NOMO-1 treated with DMSO at 0.1 percent for 48 hours (cell line): ENCODE measurements around the gene POLN.

Source experiments
- DNase-seq: peaks from one replicate; lab custom pipeline; 2025; ENCODE audit not compliant: unreplicated experiment; lab: John Stamatoyannopoulos, UW

Gene POLN

GRCh38 chr4:2089222-2089621 lies 152.7 kb downstream of the POLN start:
- DNase-seq = no peak

GRCh38 chr4:2087170-2087569 lies 154.8 kb downstream of the POLN start:
- DNase-seq = no peak

GRCh38 chr4:2085496-2085901 lies 156.4 kb downstream of the POLN start:
- no peak for DNase-seq

GRCh38 chr4:2084316-2084715 lies 157.6 kb downstream of the POLN start:
- no peak for DNase-seq

DNA sequence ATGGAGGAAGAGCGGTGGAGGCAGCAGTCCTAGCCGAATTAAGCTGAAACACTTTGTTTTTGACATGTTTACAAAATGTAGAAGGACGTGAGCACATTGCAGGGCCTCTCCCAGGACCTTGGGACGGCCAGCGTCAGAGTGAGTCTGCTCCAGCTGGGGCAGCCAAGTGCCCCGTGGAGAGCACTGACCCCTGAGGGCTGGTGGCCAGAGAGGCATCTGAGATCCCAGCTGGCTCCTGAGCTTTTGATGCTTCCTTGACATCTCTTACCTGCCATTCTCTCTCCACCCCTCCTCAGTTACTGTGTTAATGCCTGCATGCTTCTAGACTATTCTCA lies 158.1 kb downstream of the POLN start:
- DNase-seq = no peak

DNA sequence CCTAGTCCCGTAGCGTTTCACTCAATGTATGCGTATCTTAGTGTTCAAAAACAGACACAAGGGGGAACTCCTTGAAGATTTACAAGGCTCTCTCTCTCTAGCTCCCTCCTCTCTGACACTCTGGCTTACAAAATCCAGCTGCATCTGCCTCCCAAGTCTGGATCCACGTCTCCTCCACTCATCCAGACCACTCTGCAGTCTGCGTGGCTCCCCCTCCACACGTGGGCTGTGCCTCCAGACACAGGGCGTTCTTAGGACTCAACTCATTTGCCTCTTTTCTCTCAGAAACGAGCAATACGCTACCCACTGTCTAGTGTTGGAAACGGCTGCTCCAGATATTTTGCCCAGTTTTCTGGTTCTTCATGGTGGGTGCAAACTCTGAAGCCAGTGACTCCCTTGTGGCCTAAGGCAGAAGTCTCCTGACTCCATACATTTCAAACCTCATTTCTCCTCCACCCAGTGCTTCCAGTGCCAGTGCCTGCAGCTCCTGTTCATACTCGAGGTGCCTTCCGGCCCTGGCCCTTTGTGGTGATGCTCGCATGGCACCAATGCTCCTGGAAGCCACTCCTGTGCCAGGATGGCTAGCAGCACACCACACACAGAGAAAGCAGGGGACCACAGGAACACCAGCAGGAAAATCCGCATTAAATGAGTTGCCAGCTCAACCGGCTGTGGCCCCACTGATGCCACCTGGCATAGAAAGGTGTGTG lies 158.7 kb downstream of the POLN start:
- DNase-seq = no peak

- no peak for DNase-seq
Observed at GRCh38 chr4:2082627-2083026, 159.3 kb downstream of the POLN start.

GRCh38 chr4:2082118-2082517 lies 159.8 kb downstream of the POLN start:
- no peak for DNase-seq

DNA sequence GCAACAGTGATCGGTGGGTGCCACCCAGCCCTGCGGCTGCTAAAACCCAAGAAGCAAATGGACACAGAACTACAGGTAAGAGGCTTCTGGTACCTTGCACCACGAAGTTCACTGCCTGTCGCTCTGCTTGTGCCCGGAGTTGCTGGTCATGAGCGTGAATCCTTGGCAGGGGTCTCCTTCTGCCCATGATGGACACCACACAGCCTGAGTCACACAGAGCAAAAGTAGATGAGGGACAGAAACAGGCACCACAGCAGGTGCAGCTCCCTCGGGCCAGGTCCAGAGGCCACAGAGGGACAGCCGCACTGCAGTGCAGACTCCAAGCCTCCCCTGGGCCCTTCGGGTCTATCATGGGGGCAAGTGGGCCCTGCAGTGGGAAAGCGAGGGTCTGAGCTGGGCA lies 160.4 kb downstream of the POLN start:
- DNase-seq = no peak

DNA sequence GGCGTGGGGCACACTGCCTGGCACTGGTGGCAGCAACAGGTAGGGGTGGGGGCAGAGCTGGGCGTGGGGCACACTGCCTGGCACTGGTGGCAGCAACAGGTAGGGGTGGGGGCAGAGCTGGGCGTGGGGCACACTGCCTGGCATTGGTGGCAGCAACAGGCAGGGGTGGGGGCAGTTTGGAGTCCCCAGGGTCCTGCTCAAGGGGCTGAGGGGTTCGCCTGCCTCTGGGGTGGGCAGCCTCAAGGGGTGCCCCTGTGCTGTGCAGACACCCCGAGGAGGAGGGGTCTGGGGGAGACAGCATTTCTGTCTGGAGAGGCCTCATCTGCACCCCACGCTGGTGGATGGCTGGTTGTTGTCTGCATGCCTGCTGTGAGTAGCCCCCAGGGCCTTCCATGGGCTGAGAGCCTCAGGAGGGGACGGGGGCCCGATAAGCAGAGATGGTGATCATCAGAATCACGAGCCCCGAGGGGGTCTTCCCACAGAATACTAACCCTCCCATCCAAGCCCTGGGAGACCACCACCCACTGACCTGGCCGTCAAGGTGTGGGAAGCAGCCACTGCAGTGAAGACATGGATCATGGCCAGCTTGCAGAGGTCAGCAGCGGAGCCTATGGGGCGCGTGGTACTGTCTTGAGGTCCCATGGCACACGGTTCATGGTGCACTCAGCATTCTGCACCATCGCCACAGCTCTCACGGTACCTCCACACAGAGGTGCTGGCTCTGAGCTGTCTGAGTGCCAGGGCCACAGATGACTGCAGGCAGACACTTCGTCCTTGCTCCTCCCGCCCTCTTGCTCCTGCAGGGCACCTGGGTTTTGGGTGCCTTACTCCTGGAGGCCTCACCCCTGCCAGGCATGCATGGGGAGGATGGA lies 161.3 kb downstream of the POLN start:
- no peak for DNase-seq

DNA sequence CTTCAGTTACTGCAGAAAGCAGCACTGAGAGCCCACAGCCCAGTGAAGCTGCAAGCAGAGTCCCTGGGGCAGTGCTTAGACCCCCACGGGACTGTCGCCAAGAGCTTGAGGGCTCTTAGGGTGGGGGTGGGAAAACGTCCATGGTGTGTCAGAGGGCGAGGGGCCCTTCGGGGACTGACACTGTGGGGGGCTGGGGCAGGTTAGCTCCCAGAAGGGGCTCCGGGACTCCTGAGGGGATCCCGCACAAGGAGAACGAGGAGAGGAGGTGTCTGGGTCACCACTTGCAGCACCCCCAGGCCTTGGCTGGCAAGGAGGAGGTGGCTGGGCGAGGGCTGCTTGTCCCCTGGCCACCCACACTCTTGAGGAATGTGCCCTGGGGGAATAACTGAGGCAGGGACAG lies 162.0 kb downstream of the POLN start:
- DNase-seq = no peak

GRCh38 chr4:2079006-2079405 lies 162.9 kb downstream of the POLN start:
- DNase-seq = no peak

DNA sequence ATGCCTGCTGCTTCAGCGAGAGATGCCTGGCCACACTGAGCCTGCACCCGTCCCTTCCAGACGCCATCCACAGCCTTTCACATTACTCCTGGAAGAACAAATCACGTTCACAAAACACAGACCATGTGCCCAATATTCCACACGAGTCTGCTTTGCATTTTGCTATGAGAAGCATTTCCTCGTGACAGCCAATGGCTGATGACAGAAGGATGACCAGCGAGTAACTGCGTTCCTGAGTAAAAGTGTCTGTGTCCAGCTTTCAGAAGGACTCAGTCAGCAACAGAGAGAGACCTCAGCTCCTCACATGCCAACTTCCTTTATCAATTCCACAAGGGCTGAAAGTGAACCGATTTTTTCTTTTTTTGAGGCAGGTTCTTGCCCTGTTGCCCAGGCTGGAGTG lies 163.3 kb downstream of the POLN start:
- no peak for DNase-seq

DNA sequence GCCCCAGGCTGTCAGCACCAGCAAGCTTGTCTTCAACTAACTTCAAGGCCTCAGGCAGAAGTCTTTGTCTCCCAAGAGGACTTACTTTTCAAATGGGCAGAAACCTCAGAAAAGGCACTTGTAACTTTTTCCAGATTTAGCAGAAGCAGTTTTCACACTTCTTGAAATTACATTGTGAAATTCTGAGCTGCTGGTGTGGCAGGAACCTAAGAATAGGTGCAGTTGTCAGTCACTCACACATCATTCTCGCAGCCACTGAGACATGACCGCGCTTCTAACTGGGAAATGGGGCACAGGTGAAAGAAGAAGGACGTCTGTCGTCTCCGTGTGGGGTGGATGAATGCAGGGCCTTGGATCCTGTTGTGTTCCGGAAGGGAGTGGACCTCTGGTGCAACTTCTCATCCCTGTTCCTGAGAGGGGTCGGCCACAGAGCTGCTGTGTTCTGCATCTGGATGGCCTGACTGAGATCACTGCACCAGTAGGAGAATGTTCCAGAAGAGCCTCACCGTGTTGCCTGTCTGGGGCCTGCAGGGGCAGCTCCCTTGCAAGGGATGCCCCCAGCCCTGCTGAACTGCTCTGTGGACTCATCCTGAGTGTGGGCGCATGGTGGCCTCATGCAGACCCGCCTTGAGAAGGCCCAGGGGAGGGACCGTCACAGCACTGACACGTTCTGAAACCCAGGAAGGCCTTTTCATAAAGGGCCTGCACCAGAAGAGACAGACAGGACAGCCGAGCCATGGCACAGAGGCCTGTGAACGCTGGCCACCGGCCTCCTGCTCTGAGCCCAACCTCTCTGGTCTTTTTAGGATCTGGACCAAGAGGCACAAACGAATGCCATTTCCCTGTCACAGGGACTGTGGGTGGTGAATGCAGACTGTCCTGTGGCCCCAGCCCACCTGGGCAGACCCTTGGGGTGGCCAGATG lies 164.1 kb downstream of the POLN start:
- DNase-seq = peak; percentile 70

- DNase-seq = no peak
Observed at GRCh38 chr4:2076908-2077536, 164.9 kb downstream of the POLN start.

DNA sequence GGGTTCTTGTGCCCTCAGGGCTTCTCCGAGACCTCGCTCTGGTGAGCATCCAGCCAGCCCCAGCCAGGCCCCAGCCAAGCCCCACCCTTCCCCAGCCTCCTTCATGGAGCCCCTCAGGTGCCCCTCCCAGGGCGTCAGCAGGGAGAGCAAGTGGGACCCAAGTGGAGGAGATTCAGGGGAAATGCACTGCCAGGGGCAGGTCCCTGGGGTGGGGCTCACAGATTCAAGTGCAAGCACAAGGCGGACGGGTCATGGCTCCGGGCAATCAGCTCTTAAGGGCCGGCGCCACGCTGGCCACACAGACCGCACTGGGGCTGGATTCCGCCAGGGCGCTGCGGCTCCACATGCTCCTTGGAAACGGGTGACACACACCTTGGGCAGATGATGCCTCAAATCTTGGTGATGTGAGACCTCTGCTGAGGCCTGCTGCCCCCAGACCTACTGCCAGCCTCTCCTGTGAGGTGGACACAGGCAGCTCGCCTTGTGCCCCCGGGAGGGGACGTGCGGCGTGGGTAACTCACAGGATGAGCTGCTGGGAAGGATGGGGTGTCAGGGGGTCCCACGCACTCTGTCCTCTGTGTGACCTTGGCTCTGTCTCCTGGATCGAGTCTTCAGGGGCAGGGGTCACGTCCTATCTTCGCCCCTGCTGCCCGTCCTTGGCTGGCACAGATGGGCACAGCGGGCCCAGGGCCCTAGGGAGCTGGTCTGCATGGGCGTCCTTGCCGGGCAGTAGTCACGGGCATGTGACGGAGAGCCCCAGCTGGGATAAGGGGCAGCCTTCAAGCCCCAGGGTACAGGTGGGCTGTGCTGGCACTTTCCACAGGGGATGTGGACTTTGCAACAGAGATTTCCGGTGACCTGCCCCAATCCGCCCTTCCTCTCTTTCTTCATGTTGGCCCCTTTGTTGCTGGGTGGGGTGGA lies 165.7 kb downstream of the POLN start:
- no peak for DNase-seq

GRCh38 chr4:2075171-2075986 lies 166.5 kb downstream of the POLN start:
- no peak for DNase-seq

- DNase-seq = no peak
Observed at GRCh38 chr4:2074588-2074987, 167.3 kb downstream of the POLN start.

- DNase-seq = no peak
Observed at GRCh38 chr4:2073808-2074481, 168.0 kb downstream of the POLN start.
